ENCODE data around the gene PRIM2.
"Not testable (repeated sequence)": the region's sequence is repeated elsewhere in the genome, so short reads cannot be mapped to it uniquely, and the experiment has no call there.

DNA sequence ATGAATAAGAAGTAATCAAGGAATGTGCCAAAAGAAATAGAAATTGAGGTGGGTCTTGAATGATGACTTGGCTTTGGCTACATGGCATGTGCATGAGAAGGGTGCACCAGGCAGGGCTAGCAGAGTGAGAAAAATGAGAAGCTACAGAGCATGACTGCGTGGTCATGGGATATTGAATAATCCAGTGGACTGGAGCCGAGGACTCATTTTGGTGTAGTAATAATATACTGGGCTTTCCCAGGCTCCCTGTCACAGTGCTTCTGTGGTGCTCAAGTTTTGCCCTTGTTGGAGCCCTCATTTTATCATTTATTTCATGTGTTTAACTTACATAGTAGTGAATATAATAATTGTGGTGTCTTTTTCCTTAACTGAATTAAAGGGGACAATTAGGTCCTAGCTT lies 217.7 kb downstream of the PRIM2 start:
- TF ChIP-seq, protein P1, sequence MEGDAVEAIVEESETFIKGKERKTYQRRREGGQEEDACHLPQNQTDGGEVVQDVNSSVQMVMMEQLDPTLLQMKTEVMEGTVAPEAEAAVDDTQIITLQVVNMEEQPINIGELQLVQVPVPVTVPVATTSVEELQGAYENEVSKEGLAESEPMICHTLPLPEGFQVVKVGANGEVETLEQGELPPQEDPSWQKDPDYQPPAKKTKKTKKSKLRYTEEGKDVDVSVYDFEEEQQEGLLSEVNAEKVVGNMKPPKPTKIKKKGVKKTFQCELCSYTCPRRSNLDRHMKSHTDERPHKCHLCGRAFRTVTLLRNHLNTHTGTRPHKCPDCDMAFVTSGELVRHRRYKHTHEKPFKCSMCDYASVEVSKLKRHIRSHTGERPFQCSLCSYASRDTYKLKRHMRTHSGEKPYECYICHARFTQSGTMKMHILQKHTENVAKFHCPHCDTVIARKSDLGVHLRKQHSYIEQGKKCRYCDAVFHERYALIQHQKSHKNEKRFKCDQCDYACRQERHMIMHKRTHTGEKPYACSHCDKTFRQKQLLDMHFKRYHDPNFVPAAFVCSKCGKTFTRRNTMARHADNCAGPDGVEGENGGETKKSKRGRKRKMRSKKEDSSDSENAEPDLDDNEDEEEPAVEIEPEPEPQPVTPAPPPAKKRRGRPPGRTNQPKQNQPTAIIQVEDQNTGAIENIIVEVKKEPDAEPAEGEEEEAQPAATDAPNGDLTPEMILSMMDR (optimal IDR thresholded peaks at IDR 0.05 in 1 of 3, IDR thresholded peaks at IDR 0.05 in 1 of 3, conservative IDR thresholded peaks at IDR 0.05 in 1 of 3; ENCODE audit: extremely low read depth in 1 of 3, insufficient read depth in 2 of 3, low read length in 3 of 3), result not testable (repeated sequence)
- TF ChIP-seq EZH2 (IDR thresholded peaks at IDR 0.05; ENCODE audit: low read length), result not testable (repeated sequence)

Measured in keratinocyte (primary cell).